Upper lobe of left lung (tissue), 4 donors: ENCODE results near the gene ARHGAP12.

ENCODE experiments used
- CTCF ChIP-seq, 6 experiments: fragments of 450-650 bp in 4 of 6; fragments of 200-600 bp in 2 of 6; sonication (generic) in 2 of 6; IDR thresholded peaks; one replicate each; pipeline ENCODE4 v1.5.1; 2016 to 2019; ENCODE audit warnings: antibody characterized with exemption in 6 of 6
- POLR2A ChIP-seq, 4 donors: fragments of 450-650 bp; IDR thresholded peaks; one replicate each; pipeline ENCODE4 v1.5.1; 2016 to 2017; ENCODE audit warnings: antibody characterized with exemption in 4 of 4, mild to moderate bottlenecking in 2 of 4
- POLR2AphosphoS5 ChIP-seq, 2 donors: sonication (generic); formaldehyde crosslinking; IDR thresholded peaks; one replicate each; pipeline ENCODE4 v1.5.1; 2017; ENCODE audit warnings: antibody characterized with exemption in 2 of 2

- TF ChIP-seq CTCF (IDR thresholded peaks at IDR 0.05) (no peak), POLR2AphosphoS5 (IDR thresholded peaks at IDR 0.05) (no peak), POLR2A (IDR thresholded peaks at IDR 0.05) (no peak)
Measured at GRCh38 chr10:31945392-31945791, 16.8 kb upstream of the ARHGAP12 start.
